SK-N-SH treated with all-trans-retinoic acid at 6 μM for 48 hours (cell line): ENCODE data around the gene ACOD1.

Source experiments
- CREB5 ChIP-seq: fragments of 250-450 bp; sonication (Bioruptor Pico); IDR thresholded peaks from 2 replicates; pipeline ENCODE4 v1.5.1; 2020; ENCODE audit warnings: low read depth, mild to moderate bottlenecking, moderate library complexity
- GLIS3 ChIP-seq: fragments of 250-450 bp; sonication (Bioruptor Pico); IDR thresholded peaks from 2 replicates; pipeline ENCODE4 v1.5.0; 2020; ENCODE audit warnings: mild to moderate bottlenecking, moderate library complexity
- OSR1 ChIP-seq: fragments of 250-450 bp; sonication (Bioruptor Pico); IDR thresholded peaks from 2 replicates; pipeline ENCODE4 v1.8.0; 2022; ENCODE audit warnings: moderate library complexity, mild to moderate bottlenecking, inconsistent platforms
- POU6F1 ChIP-seq: fragments of 250-450 bp; sonication (Bioruptor Pico); IDR thresholded peaks from 2 replicates; pipeline ENCODE4 v1.8.0; 2021; ENCODE audit warnings: low read depth, mild to moderate bottlenecking, moderate library complexity, borderline replicate concordance
- SNAI2 ChIP-seq: fragments of 250-450 bp; sonication (Bioruptor Pico); IDR thresholded peaks from 2 replicates; pipeline ENCODE4 v1.5.0; 2020; ENCODE audit warnings: mild to moderate bottlenecking, moderate library complexity
- TCF4 ChIP-seq: fragments of 250-450 bp; sonication (Bioruptor Pico); IDR thresholded peaks from 2 replicates; pipeline ENCODE4 v1.8.0; 2021; ENCODE audit warnings: mild to moderate bottlenecking, moderate library complexity, borderline replicate concordance
- TSHZ2 ChIP-seq: fragments of 250-450 bp; sonication (Bioruptor Pico); IDR thresholded peaks from 2 replicates; pipeline ENCODE4 v1.5.0; 2020; ENCODE audit warnings: mild to moderate bottlenecking, moderate library complexity
- ZFP3 ChIP-seq: fragments of 250-450 bp; sonication (Bioruptor Pico); IDR thresholded peaks from 2 replicates; pipeline ENCODE4 v1.5.0; 2020; ENCODE audit warnings: mild to moderate bottlenecking, moderate library complexity
- ZFP30 ChIP-seq: fragments of 450-650 bp; formaldehyde crosslinking; IDR thresholded peaks from 2 replicates; pipeline ENCODE4 v1.5.0; 2022; ENCODE audit warnings: mild to moderate bottlenecking, moderate library complexity
- ZNF70 ChIP-seq: fragments of 450-650 bp; formaldehyde crosslinking; IDR thresholded peaks from 2 replicates; pipeline ENCODE4 v1.5.0; 2020; ENCODE audit warnings: mild to moderate bottlenecking, moderate library complexity
- TF ChIP-seq, protein P1 (sequence below): fragments of 250-450 bp; sonication (Bioruptor Pico); IDR thresholded peaks from 2 replicates; pipeline ENCODE4 v1.8.0; 2020; ENCODE audit warnings: mild to moderate bottlenecking, moderate library complexity, borderline replicate concordance

- no peak for TF ChIP-seq TCF4 (CRISPR knock-in tag)
- TF ChIP-seq OSR1 (CRISPR knock-in tag), result no peak
- TF ChIP-seq ZNF70 (CRISPR knock-in tag), result no peak
- no peak for TF ChIP-seq POU6F1 (CRISPR knock-in tag)
- no peak for TF ChIP-seq ZFP3 (CRISPR knock-in tag)
- no peak for TF ChIP-seq SNAI2 (CRISPR knock-in tag)
- TF ChIP-seq, protein P1, sequence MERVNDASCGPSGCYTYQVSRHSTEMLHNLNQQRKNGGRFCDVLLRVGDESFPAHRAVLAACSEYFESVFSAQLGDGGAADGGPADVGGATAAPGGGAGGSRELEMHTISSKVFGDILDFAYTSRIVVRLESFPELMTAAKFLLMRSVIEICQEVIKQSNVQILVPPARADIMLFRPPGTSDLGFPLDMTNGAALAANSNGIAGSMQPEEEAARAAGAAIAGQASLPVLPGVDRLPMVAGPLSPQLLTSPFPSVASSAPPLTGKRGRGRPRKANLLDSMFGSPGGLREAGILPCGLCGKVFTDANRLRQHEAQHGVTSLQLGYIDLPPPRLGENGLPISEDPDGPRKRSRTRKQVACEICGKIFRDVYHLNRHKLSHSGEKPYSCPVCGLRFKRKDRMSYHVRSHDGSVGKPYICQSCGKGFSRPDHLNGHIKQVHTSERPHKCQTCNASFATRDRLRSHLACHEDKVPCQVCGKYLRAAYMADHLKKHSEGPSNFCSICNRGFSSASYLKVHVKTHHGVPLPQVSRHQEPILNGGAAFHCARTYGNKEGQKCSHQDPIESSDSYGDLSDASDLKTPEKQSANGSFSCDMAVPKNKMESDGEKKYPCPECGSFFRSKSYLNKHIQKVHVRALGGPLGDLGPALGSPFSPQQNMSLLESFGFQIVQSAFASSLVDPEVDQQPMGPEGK, result no peak
- TF ChIP-seq GLIS3, result no peak
- TF ChIP-seq ZFP30, result no peak
- TF ChIP-seq TSHZ2, result no peak
- TF ChIP-seq CREB5, result no peak
Observed at GRCh38 chr13:76903544-76904162, 44.7 kb upstream of the ACOD1 start.
